SU-DHL-6 (cell line): ENCODE data around the gene SMCHD1.

ENCODE experiments used
- EZH2phosphoT487 ChIP-seq: fragments of 200-600 bp; sonication (generic), shearing (Covaris generic); conservative IDR thresholded peaks from 2 replicates; pipeline ENCODE4 v1.6.1; 2018; ENCODE audit warnings: mild to moderate bottlenecking, antibody characterized with exemption, low read length, moderate library complexity, mixed read lengths
- TF ChIP-seq, protein P1 (sequence below): fragments of 200-600 bp; sonication (generic); IDR thresholded peaks from one replicate; pipeline ENCODE4 v1.5.1; 2017; ENCODE audit warnings: antibody characterized with exemption, mild to moderate bottlenecking, low read length, moderate library complexity; ENCODE audit not compliant: insufficient read depth, poor library complexity, severe bottlenecking

DNA sequence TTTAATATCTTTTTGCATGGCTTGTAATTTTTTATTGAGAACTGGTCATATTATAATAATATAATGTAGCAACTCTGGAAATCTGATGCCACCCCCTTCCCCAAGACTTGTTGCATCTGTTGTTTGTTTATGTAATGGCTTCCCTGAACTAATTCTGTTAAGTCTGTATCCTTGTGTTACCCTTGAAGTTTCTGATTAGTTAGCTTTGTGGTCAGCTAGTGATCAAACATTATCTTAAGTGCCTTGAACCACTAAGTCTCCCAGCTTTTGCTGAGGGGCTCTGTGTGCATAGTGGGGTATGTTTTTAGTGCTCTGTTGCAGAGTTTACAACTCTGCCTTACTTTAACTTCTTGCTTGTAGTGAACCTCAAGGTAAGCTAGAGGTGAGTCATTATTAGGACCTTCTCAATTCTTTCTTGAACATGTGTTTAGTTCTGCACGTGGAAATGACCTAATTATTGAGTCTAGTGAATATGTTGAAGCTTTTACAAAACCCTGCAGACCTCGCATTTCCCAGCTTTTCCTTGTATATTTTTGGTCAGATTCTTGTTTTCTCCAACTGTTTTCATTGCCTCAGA is 24.8 kb downstream of the SMCHD1 start:
- TF ChIP-seq EZH2phosphoT487: no peak
- TF ChIP-seq, protein P1, sequence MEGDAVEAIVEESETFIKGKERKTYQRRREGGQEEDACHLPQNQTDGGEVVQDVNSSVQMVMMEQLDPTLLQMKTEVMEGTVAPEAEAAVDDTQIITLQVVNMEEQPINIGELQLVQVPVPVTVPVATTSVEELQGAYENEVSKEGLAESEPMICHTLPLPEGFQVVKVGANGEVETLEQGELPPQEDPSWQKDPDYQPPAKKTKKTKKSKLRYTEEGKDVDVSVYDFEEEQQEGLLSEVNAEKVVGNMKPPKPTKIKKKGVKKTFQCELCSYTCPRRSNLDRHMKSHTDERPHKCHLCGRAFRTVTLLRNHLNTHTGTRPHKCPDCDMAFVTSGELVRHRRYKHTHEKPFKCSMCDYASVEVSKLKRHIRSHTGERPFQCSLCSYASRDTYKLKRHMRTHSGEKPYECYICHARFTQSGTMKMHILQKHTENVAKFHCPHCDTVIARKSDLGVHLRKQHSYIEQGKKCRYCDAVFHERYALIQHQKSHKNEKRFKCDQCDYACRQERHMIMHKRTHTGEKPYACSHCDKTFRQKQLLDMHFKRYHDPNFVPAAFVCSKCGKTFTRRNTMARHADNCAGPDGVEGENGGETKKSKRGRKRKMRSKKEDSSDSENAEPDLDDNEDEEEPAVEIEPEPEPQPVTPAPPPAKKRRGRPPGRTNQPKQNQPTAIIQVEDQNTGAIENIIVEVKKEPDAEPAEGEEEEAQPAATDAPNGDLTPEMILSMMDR: no peak
